ENCODE measurements around the gene RPLP2. TPM values are rescaled to one million over a fixed set of nuclear protein-coding genes. Genes with fewer than 3 reads are reported as not detected.

RPLP2 gene
- total RNA-seq, 3 donors from 2014 or later (not counting 1 experiment from before 2014, with no cell fraction given) = 1,482 to 1,846 (median 1,534) TPM

GRCh38 chr11:769887-770641 is 39.7 kb upstream of the RPLP2 start:
- peaks cover 1% of the 10 kb centered on the region for H3K4me1 ChIP-seq (ENCODE audit: control insufficient read depth, insufficient read depth, low read length)
- no peak overlapping the region for H3K27ac ChIP-seq (ENCODE audit: low read length)
- no peaks in the 10 kb centered on the region for H3K36me3 Mint-ChIP-seq
- no peaks in the 10 kb centered on the region for H3K4me1 Mint-ChIP-seq
- H3K27me3 ChIP-seq (ENCODE audit: control insufficient read depth, insufficient read depth, low read length) = no peaks in the 10 kb centered on the region
- H3K9me3 Mint-ChIP-seq = no peaks in the 10 kb centered on the region
- H3K27me3 Mint-ChIP-seq (ENCODE audit: low read depth in 2 of 2) = no peaks in the 10 kb centered on the region
- H3K4me3 Mint-ChIP-seq = no peak overlapping the region
- peaks cover 16% of the 10 kb centered on the region for H3K36me3 ChIP-seq (ENCODE audit: control insufficient read depth, insufficient read depth, low read length)
- DNase-seq = no peak
- intact Hi-C loops (cut with micrococcal nuclease) = no loop called here
- no peak for ATAC-seq
- no peaks in the 10 kb centered on the region for H3K9me3 ChIP-seq (ENCODE audit: control insufficient read depth, insufficient read depth, low read length)
- no peak overlapping the region for H3K4me3 ChIP-seq (ENCODE audit: low read length)
- WGBS (ENCODE audit: insufficient coverage) = 92% methylated on average over 20 of the region's 23 CpGs
- H3K27ac Mint-ChIP-seq = no peak overlapping the region
- TF ChIP-seq CTCF (IDR thresholded peaks at IDR 0.05) = no peak

GRCh38 chr11:770642-771616 is 38.8 kb upstream of the RPLP2 start:
- no peak overlapping the region for H3K27ac ChIP-seq (ENCODE audit: low read length)
- intact Hi-C loops (cut with micrococcal nuclease) = no loop called here
- Mint-ChIP-seq H3K4me3 (no peak overlapping the region), H3K9me3 (no peaks in the 10 kb centered on the region), H3K27ac (no peak overlapping the region), H3K4me1 (peaks cover 0 to 7% of the 10 kb centered on the region in 2 donors), H3K27me3 (ENCODE audit: low read depth in 2 of 2) (no peaks in the 10 kb centered on the region), H3K36me3 (no peaks in the 10 kb centered on the region)
- 94% methylated on average over 32 of the region's 32 CpGs for WGBS (ENCODE audit: insufficient coverage)
- peaks cover 14% of the 10 kb centered on the region for H3K36me3 ChIP-seq (ENCODE audit: control insufficient read depth, insufficient read depth, low read length)
- ATAC-seq (no peak), DNase-seq (no peak)
- no peaks in the 10 kb centered on the region for H3K27me3 ChIP-seq (ENCODE audit: control insufficient read depth, insufficient read depth, low read length)
- H3K4me1 ChIP-seq (ENCODE audit: control insufficient read depth, insufficient read depth, low read length) = peaks cover 9% of the 10 kb centered on the region
- no peak for TF ChIP-seq CTCF (IDR thresholded peaks at IDR 0.05)
- H3K4me3 ChIP-seq (ENCODE audit: low read length) = no peak overlapping the region
- H3K9me3 ChIP-seq (ENCODE audit: control insufficient read depth, insufficient read depth, low read length) = no peaks in the 10 kb centered on the region

GRCh38 chr11:771617-772204 is 38.1 kb upstream of the RPLP2 start:
- H3K4me3 ChIP-seq (ENCODE audit: low read length) = no peak overlapping the region
- DNase-seq (no peak), ATAC-seq (no peak)
- Mint-ChIP-seq H3K4me3 (no peak overlapping the region), H3K27ac (no peak overlapping the region), H3K4me1 (peaks cover 0 to 13% of the 10 kb centered on the region in 2 donors), H3K36me3 (no peaks in the 10 kb centered on the region), H3K9me3 (no peaks in the 10 kb centered on the region), H3K27me3 (ENCODE audit: low read depth in 2 of 2) (no peaks in the 10 kb centered on the region)
- 92% methylated on average over 15 of the region's 15 CpGs for WGBS (ENCODE audit: insufficient coverage)
- H3K9me3 ChIP-seq (ENCODE audit: control insufficient read depth, insufficient read depth, low read length) = no peaks in the 10 kb centered on the region
- peaks cover 16% of the 10 kb centered on the region for H3K4me1 ChIP-seq (ENCODE audit: control insufficient read depth, insufficient read depth, low read length)
- H3K27ac ChIP-seq (ENCODE audit: low read length) = no peak overlapping the region
- no peaks in the 10 kb centered on the region for H3K27me3 ChIP-seq (ENCODE audit: control insufficient read depth, insufficient read depth, low read length)
- no peak for TF ChIP-seq CTCF (IDR thresholded peaks at IDR 0.05)
- H3K36me3 ChIP-seq (ENCODE audit: control insufficient read depth, insufficient read depth, low read length) = peaks cover 13% of the 10 kb centered on the region
- intact Hi-C loops (cut with micrococcal nuclease) = no loop called here
